ENCODE data around the gene STX1B. TPM values are rescaled to one million over a fixed set of nuclear protein-coding genes. Genes with fewer than 3 reads are reported as not detected.

STX1B gene
- total RNA-seq, 1 experiment from 2014 or later, result 11.0 TPM

Other genes starting within 250 kb of the STX1B start
- gene CFAP119, start 248.6 kb downstream of the STX1B start, total RNA-seq (2021), result 5.4 and 7.4 TPM in 2 replicates
- gene RNF40, start 248.3 kb downstream of the STX1B start, total RNA-seq (2021), result 103 and 106 TPM in 2 replicates
- 20.0 TPM in 2 replicates for gene ZNF629, start 223.4 kb downstream of the STX1B start, total RNA-seq (2021)
- 17.5 and 18.3 TPM in 2 replicates for gene BCL7C, start 116.6 kb downstream of the STX1B start, total RNA-seq (2021)
- 0.72 TPM in 2 replicates for gene CTF1, start 114.0 kb downstream of the STX1B start, total RNA-seq (2021)
- gene FBXL19, start 87.1 kb downstream of the STX1B start, total RNA-seq (2021), result 66.8 and 68.0 TPM in 2 replicates
- gene ORAI3, start 61.6 kb downstream of the STX1B start, total RNA-seq (2021), result 6.1 and 6.9 TPM in 2 replicates
- gene SETD1A, start 52.9 kb downstream of the STX1B start, total RNA-seq (2021), result 36.9 and 37.0 TPM in 2 replicates
- 5.5 and 7.5 TPM in 2 replicates for gene HSD3B7, start 25.4 kb downstream of the STX1B start, total RNA-seq (2021)
- gene STX4, start 22.9 kb upstream of the STX1B start, total RNA-seq (2021), result 31.1 and 32.3 TPM in 2 replicates
- gene ZNF668, start 63.6 kb upstream of the STX1B start, total RNA-seq (2021), result 18.6 and 19.6 TPM in 2 replicates
- 25.9 and 29.2 TPM in 2 replicates for gene ZNF646, start 63.8 kb upstream of the STX1B start, total RNA-seq (2021)
- 2.8 and 3.6 TPM in 2 replicates for gene PRSS53, start 78.3 kb upstream of the STX1B start, total RNA-seq (2021)
- gene VKORC1, start 84.2 kb upstream of the STX1B start, total RNA-seq (2021), result 93.9 and 94.5 TPM in 2 replicates
- gene BCKDK, start 97.7 kb upstream of the STX1B start, total RNA-seq (2021), result 55.7 and 57.0 TPM in 2 replicates
- gene KAT8, start 107.0 kb upstream of the STX1B start, total RNA-seq (2021), result 52.1 and 53.4 TPM in 2 replicates
- 64.0 and 65.0 TPM in 2 replicates for gene PRSS8, start 125.1 kb upstream of the STX1B start, total RNA-seq (2021)
- 0.66 and 0.72 TPM in 2 replicates for gene PRSS36, start 139.4 kb upstream of the STX1B start, total RNA-seq (2021)
- 953 and 1,034 TPM in 2 replicates for gene FUS, start 169.5 kb upstream of the STX1B start, total RNA-seq (2021)
- gene PYCARD, start 192.1 kb upstream of the STX1B start, total RNA-seq (2021), result 37.5 and 38.5 TPM in 2 replicates
- gene TRIM72, start 203.5 kb upstream of the STX1B start, total RNA-seq (2021), result 1.2 and 1.3 TPM in 2 replicates
- gene PYDC1, start 206.5 kb upstream of the STX1B start, total RNA-seq (2021), result 0.70 and 2.1 TPM in 2 replicates
- gene ITGAM, start 249.3 kb upstream of the STX1B start, total RNA-seq (2021), result 0.18 and 0.33 TPM in 2 replicates